ENCODE results near the gene RAB44.

DNA sequence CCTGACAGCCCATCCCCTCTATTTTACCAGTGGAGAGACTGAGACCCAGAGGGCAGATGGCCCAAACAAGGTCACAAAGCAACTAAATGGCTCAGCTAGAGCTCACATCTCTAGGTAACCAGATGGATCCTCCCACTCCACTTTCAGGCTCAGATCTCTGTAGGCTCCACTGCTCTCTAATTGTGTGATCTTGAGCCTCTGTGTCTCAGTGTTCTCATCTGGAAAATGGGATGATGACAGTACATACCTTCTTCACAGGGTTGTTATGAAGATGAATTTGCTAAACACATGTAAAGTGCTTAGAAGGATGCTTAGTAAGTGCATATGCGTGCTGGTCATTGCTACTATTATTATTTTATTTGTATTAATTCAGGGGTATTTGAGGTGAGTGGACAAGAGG, 40.5 kb downstream of the RAB44 start:
- TF ChIP-seq, protein P1, sequence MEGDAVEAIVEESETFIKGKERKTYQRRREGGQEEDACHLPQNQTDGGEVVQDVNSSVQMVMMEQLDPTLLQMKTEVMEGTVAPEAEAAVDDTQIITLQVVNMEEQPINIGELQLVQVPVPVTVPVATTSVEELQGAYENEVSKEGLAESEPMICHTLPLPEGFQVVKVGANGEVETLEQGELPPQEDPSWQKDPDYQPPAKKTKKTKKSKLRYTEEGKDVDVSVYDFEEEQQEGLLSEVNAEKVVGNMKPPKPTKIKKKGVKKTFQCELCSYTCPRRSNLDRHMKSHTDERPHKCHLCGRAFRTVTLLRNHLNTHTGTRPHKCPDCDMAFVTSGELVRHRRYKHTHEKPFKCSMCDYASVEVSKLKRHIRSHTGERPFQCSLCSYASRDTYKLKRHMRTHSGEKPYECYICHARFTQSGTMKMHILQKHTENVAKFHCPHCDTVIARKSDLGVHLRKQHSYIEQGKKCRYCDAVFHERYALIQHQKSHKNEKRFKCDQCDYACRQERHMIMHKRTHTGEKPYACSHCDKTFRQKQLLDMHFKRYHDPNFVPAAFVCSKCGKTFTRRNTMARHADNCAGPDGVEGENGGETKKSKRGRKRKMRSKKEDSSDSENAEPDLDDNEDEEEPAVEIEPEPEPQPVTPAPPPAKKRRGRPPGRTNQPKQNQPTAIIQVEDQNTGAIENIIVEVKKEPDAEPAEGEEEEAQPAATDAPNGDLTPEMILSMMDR (IDR thresholded peaks at IDR 0.05; ENCODE audit: poor library complexity): no peak
- TF ChIP-seq EZH2 (IDR thresholded peaks at IDR 0.05; ENCODE audit: borderline replicate concordance): no peak

All from hepatocyte (in vitro differentiated cells).